Breast epithelium (tissue), 3 donors: ENCODE measurements around the gene CPSF4L.

Experiments used
- CTCF ChIP-seq, 3 donors: fragments of 450-650 bp; IDR thresholded peaks; one replicate each; pipeline ENCODE4 v1.5.1; 2016 to 2017; ENCODE audit warnings: antibody characterized with exemption in 3 of 3, mild to moderate bottlenecking in 3 of 3, moderate library complexity in 3 of 3
- POLR2A ChIP-seq: fragments of 450-650 bp; IDR thresholded peaks from one replicate; pipeline ENCODE4 v1.6.1; 2016; ENCODE audit warnings: antibody characterized with exemption, mild to moderate bottlenecking, moderate library complexity
- POLR2AphosphoS5 ChIP-seq, 3 donors: sonication (generic); formaldehyde crosslinking; IDR thresholded peaks; one replicate each; pipeline ENCODE4 v1.6.1; 2017; ENCODE audit warnings: antibody characterized with exemption in 3 of 3

- TF ChIP-seq CTCF (IDR thresholded peaks at IDR 0.05) (no peak), POLR2A (no peak), POLR2AphosphoS5 (IDR thresholded peaks at IDR 0.05) (no peak)
Observed at GRCh38 chr17:73198930-73199260, 62.8 kb downstream of the CPSF4L start.
